ENCODE results near the gene DOCK2. TPM values are rescaled to one million over a fixed set of nuclear protein-coding genes. Genes with fewer than 3 reads are reported as not detected.
A peak's percentile ranks its signal among the peaks of the same experiment; 100 is the strongest.

The DOCK2 gene
- total and polyA plus RNA-seq, 2 of the 8 experiments (the other 6 are each of a cell fraction or from before 2014, with no cell fraction given) = 3.9 to 5.7 TPM

DNA sequence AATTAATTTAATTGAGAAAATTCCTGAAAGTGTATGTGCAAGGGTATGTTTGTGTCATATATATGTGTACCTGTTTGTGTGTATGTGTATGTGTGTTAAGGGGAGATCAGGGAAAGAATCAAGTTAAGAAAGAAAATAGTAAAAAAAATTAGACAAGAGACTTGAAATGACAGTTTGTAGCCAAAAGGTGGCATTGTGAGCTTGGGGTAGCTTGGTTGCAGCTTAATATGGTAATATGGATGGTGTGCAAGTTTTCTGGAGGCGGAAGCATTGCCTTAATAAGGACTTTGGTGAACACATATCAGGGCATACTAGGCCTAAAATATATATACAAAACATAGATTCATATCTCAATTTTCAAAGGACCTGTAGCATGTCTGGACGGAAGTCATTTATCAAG is 213.3 kb downstream of the DOCK2 start:
- H3K14ac ChIP-seq (ENCODE audit: insufficient read length) = no peak overlapping the region
- FAIRE-seq = peak; percentile 42
- no peak overlapping the region for H2BK120ac ChIP-seq (replicated peaks; ENCODE audit: low read depth, low read length)
- H3K4me1 ChIP-seq (replicated peaks in 1 of 4; ENCODE audit: control insufficient read depth in 3 of 4, insufficient read depth in 4 of 4, low read length in 3 of 4) = no peaks in the 10 kb centered on the region
- no peaks in the 10 kb centered on the region for H3K79me1 ChIP-seq (ENCODE audit: low read depth, low read length)
- H2BK15ac ChIP-seq (ENCODE audit: low read length) = no peak overlapping the region
- no peak overlapping the region for H3K9ac ChIP-seq (replicated peaks in 1 of 4; ENCODE audit: extremely low read depth in 1 of 4, low read depth in 3 of 4, low read length in 3 of 4)
- no peak overlapping the region for H4K91ac ChIP-seq (replicated peaks; ENCODE audit: insufficient read length, low read length)
- no peak overlapping the region for H3K4me2 ChIP-seq (ENCODE audit: insufficient read depth in 1 of 2, low read depth in 2 of 2, low read length in 2 of 2)
- no peak overlapping the region for H4K8ac ChIP-seq (ENCODE audit: extremely low read depth, insufficient read depth, low read length)
- no peak overlapping the region for H2BK5ac ChIP-seq (ENCODE audit: low read depth, low read length)
- no peak overlapping the region for H3K18ac ChIP-seq (ENCODE audit: extremely low read depth, low read length)
- H3K56ac ChIP-seq (replicated peaks; ENCODE audit: insufficient read length, low read depth, low read length) = no peak overlapping the region
- no peak overlapping the region for H4K5ac ChIP-seq (ENCODE audit: insufficient read length, low read depth, low read length)
- no peak overlapping the region for H3K4me3 ChIP-seq (ENCODE audit: extremely low read depth in 1 of 4, insufficient read depth in 2 of 4, low read depth in 3 of 4, low read length in 4 of 4)
- no peaks in the 10 kb centered on the region for H3K23me2 ChIP-seq (ENCODE audit: low read depth, low read length)
- 100% methylated on average over 2 of the region's 2 CpGs; no CpG with 5 or more reads in 1 of the 2 experiments for WGBS, 2 experiments (ENCODE audit: extremely low coverage in 1 of 2, insufficient coverage in 1 of 2, insufficient read length in 1 of 2, insufficient replicate concordance in 2 of 2, low coverage in 1 of 2, low lambda C conversion rate in 2 of 2, missing lambda C conversion rate in 1 of 2)
- no peak for DNase-seq (ENCODE audit: low read depth in 1 of 2, low spot score in 2 of 2)
- H3K36me3 ChIP-seq (ENCODE audit: control insufficient read depth in 2 of 4, insufficient read depth in 4 of 4, low read length in 3 of 4) = no peaks in the 10 kb centered on the region; a peak in 1 of 8 replicates
- ChIA-PET CTCF (ENCODE audit: partially characterized antibody) (interaction anchor here (0.5 to 3.4 kb wide), 21 partner anchors 8 to 334 kb away, joined by 3 to 21 read pairs (median 5); partner anchors contain the start of gene INSYN2B), POLR2A (ENCODE audit: partially characterized antibody) (no interaction called here)
- H3K79me2 ChIP-seq (ENCODE audit: control insufficient read depth in 1 of 2, insufficient read depth in 2 of 2, low read length in 2 of 2) = no peaks in the 10 kb centered on the region
- peaks cover 4 to 13% of the 10 kb centered on the region in 2 experiments; a peak in 3 of 4 replicates for H3K9me3 ChIP-seq (ENCODE audit: insufficient read depth in 2 of 2, low read depth in 1 of 2, low read length in 1 of 2)
- H3K23ac ChIP-seq (ENCODE audit: insufficient read length) = no peak overlapping the region
- H3K4ac ChIP-seq (replicated peaks; ENCODE audit: insufficient read length, low read depth, low read length) = no peak overlapping the region
- H3K27ac ChIP-seq (ENCODE audit: low read depth, low read length) = no peak overlapping the region
- H2AFZ ChIP-seq (ENCODE audit: low read length) = no peak overlapping the region
- H4K20me1 ChIP-seq (replicated peaks in 1 of 2; ENCODE audit: control insufficient read depth in 1 of 2, insufficient read depth in 2 of 2, low read length in 2 of 2) = no peaks in the 10 kb centered on the region
- H2AK5ac ChIP-seq (ENCODE audit: low read depth, low read length) = no peak overlapping the region
- H2BK20ac ChIP-seq (ENCODE audit: low read length) = no peak overlapping the region
- no peak overlapping the region for H2BK12ac ChIP-seq (ENCODE audit: low read depth, low read length)
- no peaks in the 10 kb centered on the region for H3K27me3 ChIP-seq (replicated peaks in 1 of 4; ENCODE audit: control insufficient read depth in 3 of 4, extremely low read depth in 1 of 4, insufficient read depth in 3 of 4, low read length in 3 of 4)
- no peak for TF ChIP-seq PHF8 (conservative IDR thresholded peaks at IDR 0.05; ENCODE audit: low read depth, low read length)
- no peak for TF ChIP-seq RFX5 (IDR thresholded peaks at IDR 0.05; ENCODE audit: borderline replicate concordance, low read depth, low read length)
- no peak for TF ChIP-seq KDM5A (IDR thresholded peaks at IDR 0.05; ENCODE audit: low read length)
- TF ChIP-seq BACH1 (IDR thresholded peaks at IDR 0.05; ENCODE audit: low read length) = no peak
- no peak for TF ChIP-seq NRF1 (IDR thresholded peaks at IDR 0.05; ENCODE audit: low read depth, low read length)
- TF ChIP-seq RAD21 (IDR thresholded peaks at IDR 0.05 in 1 of 2, conservative IDR thresholded peaks at IDR 0.05 in 1 of 2; ENCODE audit: low read depth in 2 of 2, low read length in 2 of 2) = peak; percentile 58
- TF ChIP-seq SAP30 (IDR thresholded peaks at IDR 0.05; ENCODE audit: insufficient read depth, insufficient replicate concordance, low read length) = no peak
- TF ChIP-seq SUZ12 (IDR thresholded peaks at IDR 0.05; ENCODE audit: low read length) = no peak
- TF ChIP-seq TAF1 (IDR thresholded peaks at IDR 0.05; ENCODE audit: low read depth, low read length) = no peak
- no peak for TF ChIP-seq CHD1 (IDR thresholded peaks at IDR 0.05; ENCODE audit: low read depth, low read length)
- TF ChIP-seq, protein P1, sequence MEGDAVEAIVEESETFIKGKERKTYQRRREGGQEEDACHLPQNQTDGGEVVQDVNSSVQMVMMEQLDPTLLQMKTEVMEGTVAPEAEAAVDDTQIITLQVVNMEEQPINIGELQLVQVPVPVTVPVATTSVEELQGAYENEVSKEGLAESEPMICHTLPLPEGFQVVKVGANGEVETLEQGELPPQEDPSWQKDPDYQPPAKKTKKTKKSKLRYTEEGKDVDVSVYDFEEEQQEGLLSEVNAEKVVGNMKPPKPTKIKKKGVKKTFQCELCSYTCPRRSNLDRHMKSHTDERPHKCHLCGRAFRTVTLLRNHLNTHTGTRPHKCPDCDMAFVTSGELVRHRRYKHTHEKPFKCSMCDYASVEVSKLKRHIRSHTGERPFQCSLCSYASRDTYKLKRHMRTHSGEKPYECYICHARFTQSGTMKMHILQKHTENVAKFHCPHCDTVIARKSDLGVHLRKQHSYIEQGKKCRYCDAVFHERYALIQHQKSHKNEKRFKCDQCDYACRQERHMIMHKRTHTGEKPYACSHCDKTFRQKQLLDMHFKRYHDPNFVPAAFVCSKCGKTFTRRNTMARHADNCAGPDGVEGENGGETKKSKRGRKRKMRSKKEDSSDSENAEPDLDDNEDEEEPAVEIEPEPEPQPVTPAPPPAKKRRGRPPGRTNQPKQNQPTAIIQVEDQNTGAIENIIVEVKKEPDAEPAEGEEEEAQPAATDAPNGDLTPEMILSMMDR (IDR thresholded peaks at IDR 0.05; ENCODE audit: control extremely low read depth in 1 of 3, insufficient read depth in 1 of 3, low read depth in 1 of 3, low read length in 3 of 3) = peak in 2 of 3 experiments; percentile 36 to 38; a peak in 3 of 4 replicates
